Small intestine (tissue), 7 donors: ENCODE data around the gene CCL22. TPM values are rescaled to one million over a fixed set of nuclear protein-coding genes. Genes with fewer than 3 reads are reported as not detected.
"Not testable (repeated sequence)": the region's sequence is repeated elsewhere in the genome, so short reads cannot be mapped to it uniquely, and the experiment has no call there.

Source experiments
- DNase-seq, 2 donors: peaks; one replicate each; pipeline versions ENCODE4 v3.0.0 to v3.0.0-alpha.2; 2013
- FAIRE-seq: peaks from 2 replicates; lab custom pipeline; 2012; peaks lifted over from hg19 to GRCh38; lab: Jason Lieb, UNC
- H3K27ac ChIP-seq, 3 donors: one replicate each; pipeline ENCODE4 v1.5.1; 2013; ENCODE audit warnings: low read length in 2 of 3, mild to moderate bottlenecking in 2 of 3, control low read depth in 1 of 3, inconsistent platforms in 1 of 3, low read depth in 1 of 3, moderate library complexity in 1 of 3
- H3K27me3 ChIP-seq, 3 donors: one replicate each; pipeline ENCODE4 v1.6.1; 2013; ENCODE audit warnings: low read length in 3 of 3, inconsistent platforms in 1 of 3; ENCODE audit not compliant: control insufficient read depth in 3 of 3, insufficient read depth in 3 of 3
- H3K36me3 ChIP-seq, 3 donors: one replicate each; pipeline ENCODE4 v1.6.1; 2013; ENCODE audit warnings: low read length in 3 of 3, inconsistent platforms in 1 of 3, low read depth in 1 of 3, mild to moderate bottlenecking in 1 of 3, moderate library complexity in 1 of 3; ENCODE audit not compliant: control insufficient read depth in 3 of 3, insufficient read depth in 2 of 3
- H3K4me1 ChIP-seq, 3 donors: one replicate each; pipeline ENCODE4 v1.6.1; 2013; ENCODE audit warnings: low read length in 2 of 3, inconsistent platforms in 1 of 3, low read depth in 1 of 3, mild to moderate bottlenecking in 1 of 3, moderate library complexity in 1 of 3; ENCODE audit not compliant: control insufficient read depth in 3 of 3, insufficient read depth in 2 of 3
- H3K4me3 ChIP-seq, 3 donors: one replicate each; pipeline ENCODE4 v1.5.1; 2013; ENCODE audit warnings: low read length in 3 of 3, control low read depth in 1 of 3, inconsistent platforms in 1 of 3, low read depth in 1 of 3, mild to moderate bottlenecking in 1 of 3, moderate library complexity in 1 of 3
- H3K9me3 ChIP-seq, 2 donors: one replicate each; pipeline ENCODE4 v1.6.1; 2013; ENCODE audit warnings: low read depth in 1 of 2, low read length in 1 of 2; ENCODE audit not compliant: control insufficient read depth in 2 of 2, insufficient read depth in 1 of 2
- WGBS, 3 donors: extraction: QIAGEN DNeasy Blood & Tissue Kit; methylation state at CpG; one replicate each; pipeline ENCODE4 v1.1.7; 2013; 5-methylcytosine and 5-hydroxymethylcytosine counted together
- polyA plus RNA-seq, 4 donors: library from polyadenylated mRNA; stranded (reverse) in 3 of 4; unstranded in 1 of 4; fragments of 200-250 nt in 3 of 4; fragments of 120-200 nt in 1 of 4; gene quantifications; one replicate each; pipeline versions ENCODE4 v1.2.1 to v1.2.3, GENCODE V29; 2013
- donor health status: healthy with polysubstance abuse.
- donor health status: control.
- donor health status: control.
- donor health status: Bipolar disorder and iron deficiency.
- donor health status: healthy.

Gene CCL22
- polyA plus RNA-seq, 4 donors, result 0.16 to 0.43 TPM; not detected in 2

DNA sequence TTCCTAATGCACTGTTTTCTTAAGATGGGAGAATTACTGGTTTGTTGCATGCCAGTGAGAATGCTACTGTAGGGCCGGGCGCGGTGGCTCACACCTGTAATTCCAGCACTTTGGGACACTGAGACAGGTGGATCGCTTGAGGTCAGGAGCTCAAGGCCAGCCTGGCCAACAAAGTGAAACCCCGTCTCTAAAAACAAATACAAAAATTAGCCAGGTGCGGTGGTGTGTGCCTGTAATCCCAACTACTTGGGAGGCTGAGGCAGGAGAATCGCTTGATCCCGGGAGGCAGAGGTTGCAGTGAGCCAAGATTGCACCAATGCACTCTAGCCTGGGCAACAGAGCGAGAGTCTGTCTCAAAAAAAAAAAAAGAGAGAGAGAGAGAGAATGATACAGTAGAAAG, 16.0 kb upstream of the CCL22 start:
- not testable (repeated sequence) for H3K4me1 ChIP-seq, H3K27me3 ChIP-seq, DNase-seq, H3K9me3 ChIP-seq, FAIRE-seq, H3K36me3 ChIP-seq, H3K27ac ChIP-seq, H3K4me3 ChIP-seq
- 79 to 91% (median 86%) methylated on average over 9 of the region's 9 CpGs for WGBS, 3 donors

- Histone ChIP-seq H3K27me3 (no peaks in the 10 kb centered on the region), H3K4me1 (no peaks in the 10 kb centered on the region), H3K4me3 (no peak overlapping the region), H3K27ac (no peak overlapping the region), H3K36me3 (no peaks in the 10 kb centered on the region), H3K9me3 (peaks cover 0 to 3% of the 10 kb centered on the region in 2 donors)
- no peak for FAIRE-seq
- 83 to 88% (median 83%) methylated on average over 7 of the region's 7 CpGs for WGBS, 3 donors
- DNase-seq, result no peak
These were observed 15.4 kb upstream of the CCL22 start for GRCh38 chr16:57343221-57343620.

GRCh38 chr16:57344094-57344493, 14.5 kb upstream of the CCL22 start:
- 95% methylated on average over 5 of the region's 5 CpGs for WGBS, 3 donors
- not testable (repeated sequence) for H3K27ac ChIP-seq, H3K27me3 ChIP-seq, FAIRE-seq, H3K9me3 ChIP-seq, H3K4me3 ChIP-seq, DNase-seq, H3K36me3 ChIP-seq, H3K4me1 ChIP-seq

GRCh38 chr16:57345021-57345420, 13.6 kb upstream of the CCL22 start:
- Histone ChIP-seq H3K27me3 (peaks cover 0 to 5% (median 2%) of the 10 kb centered on the region in 3 donors), H3K27ac (no peak overlapping the region), H3K4me1 (no peaks in the 10 kb centered on the region), H3K9me3 (peaks cover 0 to 3% of the 10 kb centered on the region in 2 donors), H3K36me3 (no peaks in the 10 kb centered on the region), H3K4me3 (no peak overlapping the region)
- no peak for FAIRE-seq
- 48 to 72% (median 64%) methylated on average over 2 of the region's 2 CpGs for WGBS, 3 donors
- no peak for DNase-seq

DNA sequence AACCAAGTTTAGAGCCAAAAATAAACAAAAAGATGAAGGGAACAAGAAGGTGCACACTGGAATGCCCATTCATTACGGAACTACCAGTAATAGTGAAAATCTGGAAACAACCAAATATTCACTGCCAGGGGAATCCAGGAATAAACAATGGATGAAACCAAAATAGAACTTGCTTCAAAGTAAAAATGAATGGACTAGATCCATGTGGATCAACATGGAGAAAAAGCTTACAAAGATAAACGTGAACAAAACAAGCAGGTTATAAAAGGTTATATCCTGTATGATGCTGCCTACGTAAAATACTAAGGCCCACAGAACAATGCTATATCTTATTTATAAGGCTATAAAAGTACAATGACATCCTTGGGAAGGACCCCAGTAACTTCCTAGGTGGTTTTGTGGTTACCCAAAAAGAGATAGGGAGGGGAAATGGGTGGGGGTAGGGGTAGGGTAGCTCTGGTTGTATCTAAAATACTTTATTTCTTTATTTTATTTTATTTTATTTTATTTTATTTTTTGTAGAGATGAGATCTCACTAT, 12.8 kb upstream of the CCL22 start:
- WGBS, 3 donors, result 61 to 69% (median 63%) methylated on average over 3 of the region's 3 CpGs
- Histone ChIP-seq H3K4me1 (no peaks in the 10 kb centered on the region), H3K9me3 (peaks cover 0 to 3% of the 10 kb centered on the region in 2 donors), H3K36me3 (no peaks in the 10 kb centered on the region), H3K27ac (no peak overlapping the region), H3K4me3 (no peak overlapping the region), H3K27me3 (peaks cover 0 to 5% (median 2%) of the 10 kb centered on the region in 3 donors)
- DNase-seq, result no peak
- no peak for FAIRE-seq

DNA sequence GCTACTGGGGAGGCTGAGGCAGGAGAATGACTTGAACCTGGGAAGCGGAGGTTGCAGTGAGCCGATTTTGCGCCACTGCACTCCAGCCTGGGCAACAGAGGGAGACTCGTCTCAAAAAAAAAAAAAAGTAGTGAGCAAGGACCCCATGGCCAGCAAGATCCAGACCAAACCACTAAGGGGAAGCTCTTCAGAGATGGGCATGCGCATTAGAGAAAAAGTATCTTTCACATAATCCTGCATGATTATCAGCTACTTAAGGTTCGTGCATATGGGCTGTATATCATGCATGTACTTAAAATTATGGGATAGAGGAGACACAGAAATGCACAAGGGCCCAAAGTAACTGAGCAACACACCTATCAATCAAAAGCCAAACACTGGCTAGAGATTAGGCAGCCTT, 10.7 kb upstream of the CCL22 start:
- FAIRE-seq (no peak), DNase-seq (no peak)
- WGBS, 3 donors, result 85 to 87% (median 85%) methylated on average over 6 of the region's 6 CpGs
- H3K36me3 ChIP-seq, result no peaks in the 10 kb centered on the region
- peaks cover 0 to 3% of the 10 kb centered on the region in 2 donors for H3K9me3 ChIP-seq
- H3K4me1 ChIP-seq, result no peaks in the 10 kb centered on the region
- H3K27me3 ChIP-seq, result peaks cover 0 to 5% (median 2%) of the 10 kb centered on the region in 3 donors
- no peak overlapping the region for H3K27ac ChIP-seq
- no peak overlapping the region for H3K4me3 ChIP-seq

DNA sequence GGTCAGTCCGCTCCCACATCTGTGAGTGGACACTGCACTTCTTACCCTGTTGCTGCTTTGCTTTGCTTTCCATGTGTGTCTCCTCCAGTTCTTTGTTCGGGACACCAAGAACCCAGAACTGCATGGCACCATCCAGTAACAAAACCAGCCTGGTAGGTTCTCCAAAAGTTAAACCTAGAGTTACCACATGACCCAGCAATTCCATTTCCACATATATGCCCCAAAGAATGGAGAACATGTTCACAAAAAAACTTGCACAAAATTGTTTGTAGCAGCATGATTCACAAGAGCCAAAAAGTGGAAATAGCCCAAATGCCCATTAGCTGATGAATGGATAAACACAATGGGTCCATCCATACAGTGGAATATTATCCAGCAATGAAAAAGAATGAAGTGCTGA, 10.3 kb upstream of the CCL22 start:
- no peak overlapping the region for H3K27ac ChIP-seq
- peaks cover 0 to 3% of the 10 kb centered on the region in 2 donors for H3K9me3 ChIP-seq
- FAIRE-seq (no peak), DNase-seq (no peak)
- peaks cover 0 to 5% (median 2%) of the 10 kb centered on the region in 3 donors for H3K27me3 ChIP-seq
- H3K36me3 ChIP-seq, result no peaks in the 10 kb centered on the region
- no peaks in the 10 kb centered on the region for H3K4me1 ChIP-seq
- WGBS, 3 donors, result 69 to 93% (median 92%) methylated on average over 2 of the region's 2 CpGs
- H3K4me3 ChIP-seq, result no peak overlapping the region

- FAIRE-seq (no peak), DNase-seq (no peak)
- no peak overlapping the region for H3K27ac ChIP-seq
- peaks cover 0 to 3% of the 10 kb centered on the region in 2 donors for H3K9me3 ChIP-seq
- WGBS, 3 donors, result 44 to 56% (median 48%) methylated on average over 14 of the region's 14 CpGs
- no peaks in the 10 kb centered on the region for H3K4me1 ChIP-seq
- no peak overlapping the region for H3K4me3 ChIP-seq
- no peaks in the 10 kb centered on the region for H3K36me3 ChIP-seq
- H3K27me3 ChIP-seq, result peaks cover 0 to 5% (median 2%) of the 10 kb centered on the region in 3 donors
These were observed 9.2 kb upstream of the CCL22 start for GRCh38 chr16:57349212-57350031.
